Measurements from ENCODE around the gene FKBP1A.
"Not testable (repeated sequence)": the region's sequence is repeated elsewhere in the genome, so short reads cannot be mapped to it uniquely, and the experiment has no call there.

FKBP1A gene

GRCh38 chr20:1357921-1358671 lies 34.8 kb downstream of the FKBP1A start:
- Histone ChIP-seq H3K4me1 (ENCODE audit: control insufficient read depth, insufficient read depth, low read length) (peaks cover 5% of the 10 kb centered on the region), H3K27me3 (ENCODE audit: control insufficient read depth, insufficient read depth, low read length) (no peaks in the 10 kb centered on the region), H3K36me3 (ENCODE audit: insufficient read depth, low read length) (peaks cover 25% of the 10 kb centered on the region)

DNA sequence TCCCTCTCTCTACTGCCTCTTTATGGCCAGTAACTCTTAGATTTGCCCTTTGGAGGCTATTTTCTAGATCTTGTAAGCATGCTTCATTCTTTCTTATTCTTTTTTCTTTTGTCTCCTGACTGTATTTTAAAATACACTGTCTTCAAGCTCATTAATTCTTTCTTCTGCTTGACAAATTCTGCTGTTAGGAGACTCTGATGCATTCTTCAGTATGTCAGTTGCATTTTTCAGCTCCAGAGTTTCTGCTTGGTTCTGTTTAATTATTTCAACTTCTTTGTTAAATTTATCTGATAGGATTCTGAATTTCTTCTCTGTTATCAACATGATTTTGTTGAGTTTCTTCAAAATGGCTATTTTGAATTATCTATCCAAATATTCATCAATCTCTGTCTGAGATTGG lies 38.9 kb downstream of the FKBP1A start:
- peaks cover 5% of the 10 kb centered on the region for H3K4me1 ChIP-seq (ENCODE audit: control insufficient read depth, insufficient read depth, low read length)

More at GRCh38 chr20:1357921-1358671, 34.8 kb downstream of the FKBP1A start:
- Histone ChIP-seq H3K4me2 (ENCODE audit: low read length) (no peak overlapping the region), H3K9ac (ENCODE audit: low read depth, low read length) (no peak overlapping the region), H3K4me3 (ENCODE audit: low read length) (no peak overlapping the region), H3K9me3 (replicated peaks; ENCODE audit: low read length) (no peaks in the 10 kb centered on the region)

DNA sequence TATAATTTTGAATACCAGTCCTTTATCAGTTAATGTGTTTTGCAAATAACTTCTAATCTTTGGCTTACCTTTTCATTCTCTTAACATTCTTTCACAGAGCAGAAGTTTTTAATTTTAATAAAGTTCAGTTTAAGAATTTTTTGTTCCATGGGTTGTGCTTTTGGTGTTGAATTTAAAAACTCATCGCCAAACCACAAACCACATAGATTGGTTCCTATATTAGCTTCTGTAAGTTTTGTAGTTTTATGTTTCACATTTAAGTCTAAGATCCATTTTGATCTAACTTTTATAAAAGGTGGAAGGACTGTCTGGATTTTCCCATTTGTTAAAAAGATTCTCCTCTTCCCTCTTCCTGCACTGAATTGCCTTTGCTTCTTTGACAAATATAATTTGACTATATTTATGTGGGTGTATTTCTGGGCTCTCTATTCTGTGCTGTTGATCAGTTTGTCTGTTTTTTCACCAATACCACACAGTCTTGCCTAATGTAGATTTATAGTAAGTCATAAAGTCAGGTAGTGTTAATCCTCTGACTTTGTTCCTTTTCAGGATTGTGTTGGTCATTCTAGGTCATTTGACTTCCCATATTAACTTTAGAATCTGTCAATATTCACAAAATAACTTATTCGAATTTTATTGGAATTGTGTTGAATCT lies 46.4 kb downstream of the FKBP1A start:
- no peak overlapping the region for H3K4me3 ChIP-seq (ENCODE audit: low read length)
- no peak overlapping the region for H3K4me2 ChIP-seq (ENCODE audit: low read length)
- no peaks in the 10 kb centered on the region for H3K27me3 ChIP-seq (ENCODE audit: control insufficient read depth, insufficient read depth, low read length)
- no peaks in the 10 kb centered on the region for H3K9me3 ChIP-seq (replicated peaks; ENCODE audit: low read length)
- H3K9ac ChIP-seq (ENCODE audit: low read depth, low read length), result no peak overlapping the region
- peaks cover 5% of the 10 kb centered on the region for H3K36me3 ChIP-seq (ENCODE audit: insufficient read depth, low read length)
- peaks cover 25% of the 10 kb centered on the region for H3K4me1 ChIP-seq (ENCODE audit: control insufficient read depth, insufficient read depth, low read length)

More for the DNA sequence above, 38.9 kb downstream of the FKBP1A start:
- Histone ChIP-seq H3K4me2 (ENCODE audit: low read length) (no peak overlapping the region), H3K36me3 (ENCODE audit: insufficient read depth, low read length) (peaks cover 15% of the 10 kb centered on the region), H3K27me3 (ENCODE audit: control insufficient read depth, insufficient read depth, low read length) (no peaks in the 10 kb centered on the region), H3K9ac (ENCODE audit: low read depth, low read length) (no peak overlapping the region), H3K9me3 (replicated peaks; ENCODE audit: low read length) (no peaks in the 10 kb centered on the region), H3K4me3 (ENCODE audit: low read length) (no peak overlapping the region)

DNA sequence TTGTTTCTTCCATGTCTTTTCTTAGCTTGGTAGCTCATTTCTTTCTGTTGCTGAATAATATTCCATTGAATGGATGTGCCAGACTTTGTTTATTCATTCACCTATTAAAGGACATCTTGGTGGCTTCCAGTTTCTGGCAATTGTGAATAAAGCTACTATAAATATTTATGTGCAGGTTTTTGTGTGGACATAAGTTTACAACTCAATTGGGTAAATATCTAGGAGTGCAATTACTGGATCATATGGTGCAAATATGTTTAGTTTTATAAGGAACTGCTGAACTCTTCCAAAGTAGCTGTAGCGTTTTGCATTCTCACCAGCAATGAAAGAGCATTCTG lies 47.1 kb downstream of the FKBP1A start:
- peaks cover 5% of the 10 kb centered on the region for H3K36me3 ChIP-seq (ENCODE audit: insufficient read depth, low read length)
- H3K4me3 ChIP-seq (ENCODE audit: low read length), result no peak overlapping the region
- H3K4me2 ChIP-seq (ENCODE audit: low read length), result no peak overlapping the region
- no peaks in the 10 kb centered on the region for H3K9me3 ChIP-seq (replicated peaks; ENCODE audit: low read length)
- no peaks in the 10 kb centered on the region for H3K27me3 ChIP-seq (ENCODE audit: control insufficient read depth, insufficient read depth, low read length)
- H3K4me1 ChIP-seq (ENCODE audit: control insufficient read depth, insufficient read depth, low read length), result peaks cover 25% of the 10 kb centered on the region
- H3K9ac ChIP-seq (ENCODE audit: low read depth, low read length), result no peak overlapping the region

DNA sequence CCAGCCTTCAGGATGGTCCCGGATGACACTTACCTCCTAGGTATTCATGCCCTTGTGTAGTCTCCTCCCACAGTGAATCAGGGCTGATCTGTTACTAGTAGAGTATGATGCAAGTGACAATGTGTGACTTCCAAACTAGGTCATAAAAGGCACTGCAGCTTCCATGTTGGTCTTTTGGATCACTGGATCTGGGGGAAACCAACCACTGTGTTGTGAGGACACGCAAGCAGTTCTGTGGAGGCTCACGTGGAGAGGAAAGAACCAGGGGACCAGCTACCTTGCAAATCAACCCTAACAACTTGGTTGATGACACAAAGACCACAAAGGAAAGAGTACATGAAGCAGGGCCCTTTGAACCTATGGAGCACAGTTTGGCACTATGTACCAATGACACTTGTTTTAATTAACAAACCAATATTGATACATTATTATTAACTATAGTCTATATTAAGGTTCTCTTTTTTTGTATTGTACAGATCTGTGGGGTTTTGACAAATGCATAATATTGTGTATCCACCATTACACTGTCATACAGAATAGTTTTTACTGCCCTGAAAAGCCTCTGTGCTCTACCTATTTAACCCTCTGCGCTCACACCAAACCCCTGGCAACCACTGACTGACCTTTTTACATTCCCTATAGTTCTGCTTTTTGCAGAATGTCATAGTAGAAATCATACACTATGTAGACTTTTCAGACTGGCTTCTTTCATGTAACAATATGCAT lies 47.7 kb downstream of the FKBP1A start:
- Histone ChIP-seq H3K4me1 (ENCODE audit: control insufficient read depth, insufficient read depth, low read length) (peaks cover 25% of the 10 kb centered on the region), H3K36me3 (ENCODE audit: insufficient read depth, low read length) (peaks cover 5% of the 10 kb centered on the region), H3K4me2 (ENCODE audit: low read length) (no peak overlapping the region), H3K9me3 (replicated peaks; ENCODE audit: low read length) (no peaks in the 10 kb centered on the region), H3K9ac (ENCODE audit: low read depth, low read length) (no peak overlapping the region), H3K4me3 (ENCODE audit: low read length) (no peak overlapping the region), H3K27me3 (ENCODE audit: control insufficient read depth, insufficient read depth, low read length) (no peaks in the 10 kb centered on the region)

DNA sequence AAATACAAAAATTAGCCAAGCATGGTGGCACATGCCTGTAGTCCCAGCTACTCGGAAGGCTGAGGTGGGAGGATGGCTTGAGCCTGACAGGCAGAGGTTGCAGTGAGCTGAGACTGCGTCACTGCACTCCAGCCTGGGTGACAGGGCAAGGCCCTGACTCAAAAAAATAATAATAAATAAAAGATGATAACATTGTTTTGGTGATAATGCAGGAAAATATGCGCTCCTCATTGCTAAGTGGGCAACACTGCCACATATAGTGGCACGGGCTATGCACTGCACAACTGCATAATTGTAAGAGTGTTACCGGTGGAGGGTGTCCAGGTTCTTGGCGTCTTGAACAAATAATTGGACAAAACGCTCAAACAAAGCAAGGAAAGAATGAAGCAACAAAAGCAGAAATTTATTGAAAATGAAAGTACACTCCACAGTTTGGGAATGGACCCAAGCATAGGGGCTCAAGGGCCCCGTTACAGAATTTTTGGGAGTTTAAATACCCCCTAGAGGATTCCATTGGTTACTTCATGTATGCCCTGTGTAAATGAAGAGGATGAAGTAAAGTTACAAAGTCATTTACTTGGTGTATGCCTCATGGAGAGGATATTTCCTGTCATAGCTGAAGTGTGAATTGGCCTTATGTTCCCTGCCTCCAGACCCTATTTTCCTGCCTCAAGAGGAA lies 49.3 kb downstream of the FKBP1A start:
- not testable (repeated sequence) for H3K27me3 ChIP-seq (ENCODE audit: control insufficient read depth, insufficient read depth, low read length); H3K4me3 ChIP-seq (ENCODE audit: low read length); H3K9me3 ChIP-seq (replicated peaks; ENCODE audit: low read length); H3K36me3 ChIP-seq (ENCODE audit: insufficient read depth, low read length); H3K9ac ChIP-seq (ENCODE audit: low read depth, low read length)
- Histone ChIP-seq H3K4me2 (ENCODE audit: low read length) (peak overlapping the region; percentile 11), H3K4me1 (ENCODE audit: control insufficient read depth, insufficient read depth, low read length) (peaks cover 25% of the 10 kb centered on the region)

GRCh38 chr20:1341561-1342265 lies 51.1 kb downstream of the FKBP1A start:
- Histone ChIP-seq H3K9me3 (replicated peaks; ENCODE audit: low read length) (no peaks in the 10 kb centered on the region), H3K27me3 (ENCODE audit: control insufficient read depth, insufficient read depth, low read length) (no peaks in the 10 kb centered on the region), H3K9ac (ENCODE audit: low read depth, low read length) (no peak overlapping the region), H3K36me3 (ENCODE audit: insufficient read depth, low read length) (no peaks in the 10 kb centered on the region), H3K4me2 (ENCODE audit: low read length) (no peak overlapping the region), H3K4me1 (ENCODE audit: control insufficient read depth, insufficient read depth, low read length) (peaks cover 31% of the 10 kb centered on the region), H3K4me3 (ENCODE audit: low read length) (no peak overlapping the region)

GRCh38 chr20:1338801-1339200 lies 54.1 kb downstream of the FKBP1A start:
- H3K4me2 ChIP-seq (ENCODE audit: low read length), result no peak overlapping the region
- peaks cover 36% of the 10 kb centered on the region for H3K4me1 ChIP-seq (ENCODE audit: control insufficient read depth, insufficient read depth, low read length)
- no peaks in the 10 kb centered on the region for H3K9me3 ChIP-seq (replicated peaks; ENCODE audit: low read length)
- no peak overlapping the region for H3K4me3 ChIP-seq (ENCODE audit: low read length)
- peaks cover 2% of the 10 kb centered on the region for H3K36me3 ChIP-seq (ENCODE audit: insufficient read depth, low read length)
- H3K9ac ChIP-seq (ENCODE audit: low read depth, low read length), result no peak overlapping the region
- H3K27me3 ChIP-seq (ENCODE audit: control insufficient read depth, insufficient read depth, low read length), result no peaks in the 10 kb centered on the region

DNA sequence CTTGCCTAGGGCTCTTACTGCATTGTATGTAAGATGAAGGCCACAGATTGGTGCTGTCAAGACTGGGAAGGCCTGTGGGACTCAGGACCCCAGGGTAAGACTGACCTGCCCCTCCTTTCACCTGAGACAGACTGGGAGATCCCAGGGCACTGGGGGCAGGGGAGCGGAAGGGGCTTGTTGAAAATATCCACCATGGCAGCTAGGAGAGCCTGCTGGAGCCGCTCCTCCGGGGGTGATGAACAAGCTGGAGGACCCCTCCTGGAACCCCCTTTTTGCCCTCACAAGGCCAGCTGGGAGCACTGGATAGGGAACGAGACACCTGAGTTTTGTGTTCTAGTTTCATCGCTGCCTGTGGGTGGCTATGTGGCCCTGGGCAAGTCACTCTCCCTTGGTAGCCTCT lies 54.8 kb downstream of the FKBP1A start:
- Histone ChIP-seq H3K36me3 (ENCODE audit: insufficient read depth, low read length) (peaks cover 7% of the 10 kb centered on the region), H3K4me3 (ENCODE audit: low read length) (no peak overlapping the region), H3K4me2 (ENCODE audit: low read length) (no peak overlapping the region), H3K9me3 (replicated peaks; ENCODE audit: low read length) (no peaks in the 10 kb centered on the region), H3K9ac (ENCODE audit: low read depth, low read length) (no peak overlapping the region), H3K27me3 (ENCODE audit: control insufficient read depth, insufficient read depth, low read length) (no peaks in the 10 kb centered on the region), H3K4me1 (ENCODE audit: control insufficient read depth, insufficient read depth, low read length) (peaks cover 29% of the 10 kb centered on the region)

GRCh38 chr20:1337441-1337840 lies 55.4 kb downstream of the FKBP1A start:
- H3K4me2 ChIP-seq (ENCODE audit: low read length), result no peak overlapping the region
- H3K27me3 ChIP-seq (ENCODE audit: control insufficient read depth, insufficient read depth, low read length), result no peaks in the 10 kb centered on the region
- no peaks in the 10 kb centered on the region for H3K9me3 ChIP-seq (replicated peaks; ENCODE audit: low read length)
- H3K4me3 ChIP-seq (ENCODE audit: low read length), result no peak overlapping the region
- peaks cover 25% of the 10 kb centered on the region for H3K4me1 ChIP-seq (ENCODE audit: control insufficient read depth, insufficient read depth, low read length)
- peaks cover 14% of the 10 kb centered on the region for H3K36me3 ChIP-seq (ENCODE audit: insufficient read depth, low read length)
- no peak overlapping the region for H3K9ac ChIP-seq (ENCODE audit: low read depth, low read length)
